Measurements from ENCODE around the gene IST1. TPM values are rescaled to one million over a fixed set of nuclear protein-coding genes. Genes with fewer than 3 reads are reported as not detected.

IST1 gene
- total RNA-seq, 2 donors from 2014 or later, result 117 to 138 TPM

DNA sequence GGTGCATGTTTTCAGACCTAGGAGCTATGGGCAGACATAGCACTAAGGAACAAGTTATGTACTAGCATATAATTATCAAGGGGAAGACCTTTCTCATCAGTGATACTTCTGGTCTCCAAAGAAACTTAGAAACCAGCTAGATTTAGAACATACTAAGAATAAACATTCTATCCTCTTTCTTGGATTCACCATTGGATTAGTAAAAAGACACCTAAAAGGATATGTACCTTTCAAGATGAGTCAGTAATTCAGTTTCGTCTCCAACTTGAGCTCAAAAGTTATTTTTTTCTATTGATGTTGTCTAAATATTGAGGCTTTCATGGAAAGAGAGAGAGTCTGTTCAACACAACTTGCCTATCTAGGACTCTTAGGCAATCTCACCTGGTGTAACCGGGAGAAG, 24.5 kb upstream of the IST1 start:
- intact Hi-C loops (cut with DNase I), result no loop called here
- no peak for ATAC-seq
- no peak for DNase-seq

DNA sequence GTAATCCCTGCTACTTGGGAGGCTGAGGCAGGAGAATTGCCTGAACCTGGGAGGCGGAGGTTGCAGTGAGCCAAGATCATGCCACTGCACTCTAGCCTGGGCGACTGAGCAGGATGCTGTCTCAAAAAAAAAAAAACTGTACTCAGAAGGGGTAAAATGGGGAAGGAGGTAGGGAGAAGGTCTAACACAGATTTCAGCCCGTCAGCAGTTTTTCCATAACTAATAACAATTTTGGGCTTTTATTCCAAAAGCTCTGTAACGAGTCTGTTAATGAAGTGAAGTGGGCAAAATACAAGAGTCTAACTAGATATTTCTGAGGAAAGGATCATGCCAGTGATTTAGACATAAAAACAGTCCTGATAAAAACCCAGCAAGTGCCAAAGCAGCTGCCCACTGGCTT, 22.1 kb upstream of the IST1 start:
- no peak for ATAC-seq
- DNase-seq, result no peak
- intact Hi-C loops (cut with DNase I), result no loop called here

DNA sequence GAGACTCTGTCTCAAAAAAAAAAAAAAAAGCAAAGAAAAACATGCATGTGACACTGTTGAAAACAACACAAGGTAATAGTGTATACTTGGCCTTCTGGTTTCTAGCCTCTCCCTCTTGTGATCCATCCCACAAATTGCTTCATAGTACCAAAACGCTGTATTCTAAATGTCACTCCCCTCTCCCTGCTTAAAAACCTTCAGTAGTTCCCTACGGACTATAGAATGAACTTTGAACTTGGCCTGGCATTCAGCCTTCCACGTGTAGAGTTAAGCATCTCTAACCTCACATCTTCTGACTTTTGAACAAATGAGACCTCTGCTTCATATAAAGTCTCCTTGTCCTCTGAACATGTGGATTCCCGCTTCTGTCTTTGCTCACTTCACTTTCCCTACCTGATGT, 16.4 kb upstream of the IST1 start:
- no peak for DNase-seq
- no peak for ATAC-seq
- intact Hi-C loops (cut with DNase I), result no loop called here

DNA sequence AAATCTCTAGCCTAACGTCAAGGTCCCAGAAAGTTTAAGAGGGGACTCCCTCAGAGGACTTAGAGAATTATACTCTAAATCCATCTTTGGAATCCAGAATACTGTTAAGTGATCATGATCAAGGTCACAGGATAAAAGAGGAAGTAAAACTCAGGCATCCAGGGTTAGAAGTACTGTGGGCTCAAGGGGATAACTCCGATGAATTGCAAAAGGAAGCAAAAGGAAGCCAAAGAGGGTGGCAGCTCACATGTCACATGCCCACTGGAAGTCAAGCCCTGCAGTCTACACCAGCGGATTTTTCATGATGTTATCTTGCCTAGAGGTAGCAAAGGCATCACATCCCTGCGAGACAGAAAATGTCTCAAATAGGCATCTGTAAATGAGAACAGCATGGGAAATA, 15.2 kb upstream of the IST1 start:
- intact Hi-C loops (cut with DNase I), result loop anchor here in 1 of 2 donors (5.0 kb wide), 2 partner anchors 73 to 82 kb away; partner anchors contain the start of gene AP1G1
- DNase-seq (no peak), ATAC-seq (no peak)

DNA sequence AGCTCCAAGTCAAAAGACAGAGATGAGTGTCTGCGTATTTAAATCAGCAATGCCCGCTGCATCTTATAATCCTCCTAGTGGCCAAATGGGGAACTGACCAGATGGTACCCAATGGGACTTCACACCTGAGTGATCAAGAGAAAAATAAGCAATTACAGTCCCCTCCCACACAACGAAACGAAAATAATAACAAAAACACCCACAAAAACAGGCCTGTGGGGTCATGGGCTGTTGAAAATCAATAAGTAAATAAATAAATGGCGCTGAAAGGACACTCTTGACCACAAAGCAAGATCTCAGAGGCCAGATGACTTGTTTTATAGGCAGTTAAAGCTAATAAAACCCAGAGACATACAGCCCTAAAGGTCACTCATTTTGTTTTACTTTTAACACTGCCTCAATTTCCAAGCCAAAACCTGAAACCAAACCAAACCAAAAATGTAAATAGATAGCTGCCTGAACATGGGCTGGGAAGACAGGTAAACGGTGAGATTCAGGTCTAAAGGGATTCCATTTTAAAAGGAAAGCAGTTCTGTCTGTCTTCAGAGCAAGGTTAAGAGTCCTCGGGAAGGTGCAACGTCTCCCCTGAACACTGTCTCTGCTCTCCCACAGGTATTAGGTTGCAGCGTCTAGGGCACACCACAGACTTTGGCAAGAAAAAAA, 12.7 kb upstream of the IST1 start:
- DNase-seq (no peak), ATAC-seq (peak; percentile 34 to 37)

DNA sequence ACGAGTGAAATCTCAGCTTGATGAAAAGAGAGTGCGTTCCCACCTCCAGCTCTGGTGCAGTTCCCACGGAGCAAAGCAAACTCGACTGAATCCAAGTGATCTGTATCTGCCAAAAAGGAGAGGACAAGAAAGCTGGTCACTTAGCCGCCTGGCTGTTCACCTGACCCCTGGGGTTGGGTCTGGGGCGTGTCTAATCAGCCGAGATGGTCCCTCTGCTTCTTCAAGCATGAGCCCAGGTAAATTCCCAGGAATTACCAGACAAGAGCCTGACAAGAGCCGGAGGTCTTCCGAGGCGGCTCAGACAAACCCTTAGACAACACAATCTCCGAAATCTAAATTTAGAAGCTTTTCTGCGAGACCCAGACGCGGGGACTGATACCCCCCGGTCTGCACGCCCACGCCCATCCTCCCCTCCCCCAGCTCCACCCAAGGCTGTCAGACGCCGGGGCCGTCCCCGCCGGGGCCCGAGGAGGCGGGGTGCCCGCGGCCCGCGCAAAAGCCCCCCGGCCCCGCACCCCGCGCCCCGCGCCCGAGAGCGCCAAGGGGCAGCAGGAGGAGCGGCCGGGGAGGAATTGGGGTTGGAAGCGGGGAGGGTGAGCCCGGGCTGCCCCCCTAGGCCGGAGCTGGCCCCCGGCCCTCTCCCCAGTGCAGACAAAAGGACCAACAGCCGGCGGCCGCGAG, 12.0 kb upstream of the IST1 start:
- intact Hi-C loops (cut with DNase I), result loop anchor here in 1 of 2 donors (5.0 kb wide), 2 partner anchors 76 to 79 kb away; partner anchors contain the start of gene AP1G1
- ATAC-seq (peak; percentile 56 to 73), DNase-seq (peak; percentile 52)

More for the DNA sequence above, 12.7 kb upstream of the IST1 start:
- intact Hi-C loops (cut with DNase I), result loop anchor here in 1 of 2 donors (5.0 kb wide), 2 partner anchors 75 to 80 kb away; partner anchors contain the start of gene AP1G1

DNA sequence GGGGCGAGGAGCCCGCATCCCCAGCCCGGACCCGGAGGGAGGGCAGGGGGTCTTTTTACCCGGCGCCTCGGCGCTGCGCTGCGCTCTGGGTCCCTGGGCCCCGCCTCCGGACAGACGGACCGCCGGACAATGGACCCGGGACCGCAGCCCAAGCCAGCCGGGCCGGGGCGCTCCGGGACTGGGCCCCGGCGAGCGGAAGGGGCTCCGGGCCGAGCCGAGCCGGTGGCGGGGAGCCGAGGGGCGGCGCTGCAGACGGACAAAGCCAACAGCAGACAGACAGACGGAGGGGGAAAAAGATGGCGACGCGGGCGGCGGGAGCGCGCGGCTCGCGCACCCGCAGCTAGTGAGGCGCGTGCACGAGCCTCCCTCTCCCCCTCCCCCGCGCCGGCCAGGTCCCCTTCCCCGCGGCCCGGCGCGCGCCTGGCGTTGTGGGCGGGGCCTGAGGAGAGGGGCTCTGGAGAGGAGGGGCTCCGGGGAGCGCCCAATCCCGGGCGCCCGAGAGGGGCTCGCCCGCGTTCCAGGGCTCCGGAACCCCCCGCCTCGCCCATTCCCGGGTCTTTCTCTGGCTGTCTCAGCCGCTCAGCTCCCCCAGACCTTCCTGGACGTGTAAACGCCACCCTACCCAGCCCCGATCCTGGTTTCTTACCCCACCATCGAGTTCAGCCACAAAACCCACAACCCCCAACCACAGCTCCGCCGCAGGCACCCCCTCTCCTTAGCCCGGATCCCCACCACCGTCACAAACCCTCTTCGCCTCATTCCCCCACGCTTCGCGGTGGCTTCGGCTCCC, 11.3 kb upstream of the IST1 start, which contains the start of gene ZNF821:
TSS of gene ZNF821 (minus strand) at position 334 of the 790 bp plus-strand sequence. CDS start 4,236 bp downstream, outside the sequence.
- peak; percentile 84 for DNase-seq
- peak; percentile 93 to 95 for ATAC-seq
- intact Hi-C loops (cut with DNase I), result loop anchor here in 1 of 2 donors (5.0 kb wide), 2 partner anchors 77 to 78 kb away; partner anchors contain the start of gene AP1G1

DNA sequence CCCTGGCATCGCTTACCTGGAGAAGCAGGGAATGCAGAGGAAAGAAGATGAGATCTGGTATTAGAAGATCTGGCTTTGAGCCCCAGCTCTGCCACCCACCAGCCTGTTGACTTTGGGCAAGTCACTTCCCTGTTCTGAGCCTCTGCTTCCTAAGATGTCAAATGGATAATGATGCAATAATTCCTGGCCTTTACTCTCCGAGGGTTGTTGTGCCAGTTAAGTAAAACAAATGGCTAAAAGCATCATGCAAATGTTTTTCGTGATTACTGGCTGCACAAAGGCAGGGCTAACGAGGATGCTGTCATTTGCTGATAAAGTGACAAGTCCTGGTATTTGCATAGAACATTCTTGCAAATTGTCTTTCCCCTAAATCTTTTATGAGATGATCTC, 10.1 kb upstream of the IST1 start:
- intact Hi-C loops (cut with DNase I), result no loop called here
- no peak for ATAC-seq
- DNase-seq, result no peak

DNA sequence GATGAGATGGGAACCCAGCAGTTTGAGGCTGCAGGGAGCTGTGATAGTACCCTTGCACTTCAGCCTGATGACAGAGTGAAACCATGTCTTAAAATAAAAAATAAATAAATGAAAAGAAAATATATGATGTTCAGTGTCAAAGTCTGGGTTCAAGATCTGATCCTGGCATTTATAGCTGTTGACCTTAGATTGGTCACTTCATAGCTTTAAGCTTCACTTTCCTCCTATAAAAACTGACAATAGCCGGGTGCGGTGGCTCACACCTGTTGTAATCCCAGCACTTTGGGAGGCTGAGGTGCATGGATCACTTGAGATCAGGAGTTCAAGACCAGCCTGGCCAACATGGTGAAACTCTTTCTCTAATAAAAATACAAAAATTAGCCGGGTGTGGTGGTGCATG, 6.2 kb upstream of the IST1 start:
- no peak for DNase-seq
- no peak for ATAC-seq
- intact Hi-C loops (cut with DNase I), result no loop called here

DNA sequence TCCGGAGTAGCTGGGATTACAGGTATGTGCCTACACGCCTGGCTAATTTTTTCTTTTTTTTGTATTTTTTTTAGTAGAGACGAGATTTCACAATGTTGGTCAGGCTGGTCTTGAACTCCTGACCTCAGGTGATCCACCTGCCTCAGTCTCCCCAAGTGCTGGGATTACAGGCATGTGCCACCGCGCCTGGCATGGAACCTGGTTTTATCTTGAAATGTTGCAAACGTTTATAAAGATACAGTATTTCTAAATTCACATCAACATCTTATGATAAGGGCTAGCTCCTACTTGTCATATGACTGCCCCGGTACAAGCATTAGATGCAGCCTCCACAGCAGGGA, 1.5 kb upstream of the IST1 start:
- intact Hi-C loops (cut with DNase I), result loop anchor here in 1 of 2 donors (2.0 kb wide), 2 partner anchors 67 to 85 kb away; partner anchors contain the start of gene AP1G1
- ATAC-seq, result no peak

DNA sequence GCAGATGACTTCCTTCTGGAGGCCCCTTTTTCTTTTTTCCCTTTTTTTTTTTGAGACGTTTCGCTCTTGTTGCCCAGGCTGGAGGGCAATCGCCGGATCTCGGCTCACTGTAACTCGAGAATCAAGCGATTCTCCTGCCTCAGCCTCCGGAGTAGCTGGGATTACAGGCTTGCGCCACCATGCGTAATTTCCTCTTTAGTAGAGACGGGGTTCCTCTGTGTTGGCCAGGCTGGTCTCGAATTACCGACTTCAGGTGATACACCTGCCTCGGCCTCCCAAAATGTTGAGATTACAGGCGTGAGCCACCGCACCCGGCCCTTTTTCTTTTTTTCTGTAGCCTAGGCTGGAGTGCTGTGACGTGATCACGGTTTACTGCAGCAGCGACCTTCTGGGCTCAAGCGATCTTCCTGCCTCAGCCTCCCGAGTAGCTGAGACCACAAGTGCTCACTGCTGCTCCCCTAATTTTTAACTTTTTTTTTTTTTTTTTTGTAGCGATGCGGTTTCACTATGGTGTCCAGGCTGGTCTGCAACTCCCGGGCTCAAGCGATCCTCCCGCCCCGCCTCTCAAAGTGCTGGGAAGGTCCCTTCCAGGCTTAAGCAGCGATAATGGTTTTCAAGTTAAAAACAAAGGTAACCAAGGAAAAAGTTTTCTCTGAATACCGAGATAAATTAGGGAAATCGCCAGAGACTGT, 956 bp upstream of the IST1 start:
- ATAC-seq, result peak; percentile 10 to 26

More for the DNA sequence above, 1.5 kb upstream of the IST1 start:
- no peak for DNase-seq

DNA sequence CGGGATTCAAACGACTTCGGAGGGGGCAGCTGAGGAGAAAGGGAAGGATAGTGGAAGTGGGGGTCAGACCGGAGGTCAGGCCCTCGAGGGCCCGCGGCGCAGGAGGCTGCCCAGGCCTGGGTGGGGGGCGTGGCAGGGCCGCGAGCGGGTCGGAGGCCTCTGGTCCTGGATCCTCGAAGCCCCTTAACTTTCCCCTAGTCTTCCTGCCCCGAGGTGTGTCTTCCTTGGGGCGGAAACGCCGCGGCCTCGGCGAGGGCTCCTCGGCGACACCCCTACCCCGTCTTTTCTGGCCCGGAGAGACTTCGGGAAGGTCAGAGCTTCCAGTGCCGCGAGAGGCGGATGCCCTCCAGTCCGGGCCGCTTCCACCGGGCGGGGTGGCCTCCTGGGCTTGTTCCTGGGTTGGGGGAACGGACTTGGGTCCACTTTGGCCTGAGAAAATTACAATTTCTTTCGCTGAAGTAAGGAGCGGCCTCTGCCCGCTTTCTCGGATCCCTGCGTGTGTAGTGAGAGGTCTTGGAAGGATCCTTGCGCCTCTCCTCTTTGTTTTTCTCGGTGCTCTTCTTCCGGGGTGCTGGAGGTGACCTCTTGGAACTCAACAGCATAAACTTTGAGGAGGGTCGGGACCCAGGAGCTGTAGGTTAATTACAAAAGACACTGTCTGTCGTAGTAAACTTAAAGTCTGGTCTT, 491 bp downstream of the IST1 start:
- peak; percentile 24 to 50 for ATAC-seq
- intact Hi-C loops (cut with DNase I), result loop anchor here in 1 of 2 donors (2.0 kb wide), 2 partner anchors 65 to 87 kb away; partner anchors contain the start of gene AP1G1
- peak; percentile 47 for DNase-seq

More for the DNA sequence above, 956 bp upstream of the IST1 start:
- intact Hi-C loops (cut with DNase I), result loop anchor here in 1 of 2 donors (2.0 kb wide), 2 partner anchors 66 to 86 kb away; partner anchors contain the start of gene AP1G1
- peak; percentile 52 for DNase-seq

DNA sequence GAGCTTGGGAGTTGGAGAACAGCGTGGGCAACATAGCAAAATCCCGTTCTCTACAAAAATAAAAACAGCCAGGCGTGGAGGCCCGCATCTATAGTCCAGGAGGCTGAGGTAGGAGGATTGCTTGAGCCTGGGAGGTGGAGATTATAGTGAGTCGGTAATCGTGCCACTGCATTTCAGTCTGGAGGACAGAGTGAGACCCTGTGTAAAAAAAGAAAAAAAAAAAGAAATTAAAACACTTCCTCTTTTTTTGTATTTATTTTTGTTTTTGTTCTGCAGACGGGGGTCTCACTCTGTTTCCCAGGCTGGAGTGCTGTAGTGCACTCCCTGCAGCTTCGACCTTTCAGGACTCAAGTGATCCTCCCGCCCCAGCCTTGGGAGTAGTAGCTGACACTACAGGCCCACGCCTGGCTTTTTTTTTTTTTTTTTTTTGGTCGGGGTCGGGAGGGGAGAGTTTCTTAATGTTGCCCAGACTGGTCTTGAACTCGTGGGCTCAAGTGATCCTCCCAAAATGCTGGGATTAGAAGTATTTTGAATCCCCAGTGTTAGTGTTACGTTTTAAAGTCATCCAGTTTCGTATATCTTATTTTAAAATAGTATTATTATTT, 1.5 kb downstream of the IST1 start:
- intact Hi-C loops (cut with DNase I), result no loop called here
- DNase-seq (no peak), ATAC-seq (no peak)

DNA sequence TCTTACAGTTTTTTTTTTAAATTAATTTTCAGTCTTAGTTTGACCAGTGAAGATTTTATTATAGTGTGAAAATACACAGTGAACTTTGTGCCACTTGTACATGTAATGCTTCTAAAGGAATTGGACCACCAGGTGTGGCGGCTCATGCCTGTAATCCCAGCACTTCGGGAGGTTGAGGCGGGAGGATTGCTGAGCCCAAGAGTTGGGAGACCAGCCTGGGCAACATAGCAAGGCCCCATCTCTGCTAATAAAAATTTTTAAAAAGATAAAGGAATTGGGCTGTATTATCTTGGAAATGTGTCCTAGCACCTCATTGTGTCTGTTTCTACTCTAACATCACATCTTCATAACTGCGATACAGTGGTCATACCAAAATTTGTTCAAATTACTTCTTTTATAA, 3.8 kb downstream of the IST1 start:
- no peak for ATAC-seq
- intact Hi-C loops (cut with DNase I), result no loop called here
- no peak for DNase-seq

DNA sequence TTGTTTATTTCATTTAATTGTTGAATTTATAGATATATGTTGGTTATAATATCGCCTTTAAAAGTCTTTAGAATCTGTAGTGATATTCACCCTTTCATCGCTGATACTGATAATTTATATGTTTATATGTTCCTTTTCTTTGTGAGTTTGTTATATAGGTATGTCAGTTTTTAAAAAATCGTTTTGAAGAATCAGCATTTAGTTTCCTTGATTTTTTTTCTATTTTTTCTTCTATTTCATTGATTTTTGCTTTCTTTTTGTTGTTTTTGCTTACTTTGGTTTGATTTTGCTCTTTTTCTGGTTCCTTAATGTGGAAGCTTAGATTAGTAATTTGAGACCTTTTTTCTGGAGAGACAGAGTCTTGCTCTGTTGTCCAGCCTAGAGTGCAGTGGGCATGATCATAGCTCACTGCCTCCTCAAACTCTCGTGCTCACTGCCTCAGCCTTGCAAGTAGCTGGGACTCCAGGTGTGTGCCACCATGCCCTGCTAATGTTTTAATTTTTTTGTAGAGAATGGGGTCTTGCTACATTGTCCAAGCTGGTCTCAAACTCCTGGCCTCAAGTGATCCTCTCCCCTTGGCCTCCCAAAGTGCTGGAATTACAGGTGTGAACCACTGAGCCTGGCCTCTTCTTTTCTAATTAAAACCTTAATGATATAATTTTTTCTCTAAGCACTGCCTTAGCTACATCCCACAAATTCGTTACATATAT, 7.5 kb downstream of the IST1 start:
- no peak for DNase-seq
- intact Hi-C loops (cut with DNase I), result no loop called here
- ATAC-seq, result no peak

DNA sequence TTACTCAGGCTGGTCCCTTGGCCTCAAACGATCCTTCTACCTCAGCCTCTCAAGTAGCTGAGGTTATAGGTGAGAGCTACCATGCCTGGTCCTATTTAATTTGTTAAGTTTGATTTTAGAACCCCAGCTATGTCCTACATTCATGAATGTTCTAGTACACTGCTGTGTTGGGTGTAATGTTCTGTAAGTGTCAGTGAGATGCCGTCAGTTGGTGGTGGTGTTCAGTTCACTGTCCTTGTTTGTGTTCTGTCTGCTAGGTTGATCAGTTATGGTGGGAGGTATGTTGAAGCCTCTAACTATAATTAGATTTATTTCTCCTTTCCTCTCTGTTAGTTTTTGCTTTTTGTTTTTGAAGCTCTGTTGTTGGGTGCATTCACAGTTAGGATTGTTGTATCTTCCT, 8.3 kb downstream of the IST1 start:
- intact Hi-C loops (cut with DNase I), result no loop called here
- no peak for DNase-seq
- ATAC-seq, result peak in 1 of 2 donors; percentile 37

DNA sequence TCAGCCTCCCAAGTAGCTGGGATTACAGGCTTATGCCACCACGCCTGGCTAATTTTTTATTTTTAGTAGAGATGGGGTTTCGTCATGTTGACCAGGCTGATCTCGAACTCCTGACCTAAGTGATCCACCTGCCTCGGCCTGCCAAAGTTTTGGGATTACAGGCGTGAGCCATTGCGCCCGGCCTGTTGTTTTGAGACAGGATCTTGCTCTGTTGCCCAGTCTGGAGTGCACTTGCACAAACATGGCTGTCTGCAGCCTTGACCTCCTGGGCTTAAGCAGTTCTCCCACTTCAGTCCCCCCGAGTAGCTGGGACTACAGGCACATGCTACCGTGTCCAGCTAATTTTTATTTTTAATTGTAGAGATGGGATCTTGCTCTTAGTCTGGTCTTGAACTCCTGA, 8.9 kb downstream of the IST1 start:
- DNase-seq (no peak), ATAC-seq (no peak)
- intact Hi-C loops (cut with DNase I), result no loop called here

All from left cardiac atrium (tissue), 4 donors.